ENCODE measurements around the gene KLHL29.

Gene KLHL29

GRCh38 chr2:23639406-23639982 is 254.5 kb downstream of the KLHL29 start:
- no peak for FAIRE-seq

- FAIRE-seq = no peak
Observed at GRCh38 chr2:23640711-23641110, 255.7 kb downstream of the KLHL29 start.

- FAIRE-seq = no peak
Observed at GRCh38 chr2:23642516-23642915, 257.5 kb downstream of the KLHL29 start.

GRCh38 chr2:23645230-23645808 is 260.3 kb downstream of the KLHL29 start:
- FAIRE-seq = no peak

GRCh38 chr2:23647563-23647962 is 262.6 kb downstream of the KLHL29 start:
- FAIRE-seq = no peak

- no peak for FAIRE-seq
Observed at GRCh38 chr2:23649303-23649702, 264.3 kb downstream of the KLHL29 start.

- FAIRE-seq = no peak
Observed at GRCh38 chr2:23649819-23650218, 264.8 kb downstream of the KLHL29 start.

GRCh38 chr2:23651187-23652080 is 266.5 kb downstream of the KLHL29 start:
- no peak for FAIRE-seq

- no peak for FAIRE-seq
Observed at GRCh38 chr2:23653326-23653725, 268.3 kb downstream of the KLHL29 start.

- FAIRE-seq = no peak
Observed at GRCh38 chr2:23654756-23655155, 269.8 kb downstream of the KLHL29 start.

GRCh38 chr2:23655934-23656596 is 271.1 kb downstream of the KLHL29 start:
- no peak for FAIRE-seq

GRCh38 chr2:23656597-23656973 is 271.6 kb downstream of the KLHL29 start:
- no peak for FAIRE-seq

- no peak for FAIRE-seq
Observed at GRCh38 chr2:23657371-23657770, 272.4 kb downstream of the KLHL29 start.

- no peak for FAIRE-seq
Observed at GRCh38 chr2:23657934-23658333, 273.0 kb downstream of the KLHL29 start.

- FAIRE-seq = no peak
Observed at GRCh38 chr2:23658466-23658942, 273.5 kb downstream of the KLHL29 start.

- FAIRE-seq = no peak
Observed at GRCh38 chr2:23659328-23659727, 274.3 kb downstream of the KLHL29 start.

- FAIRE-seq = no peak
Observed at GRCh38 chr2:23659773-23660172, 274.8 kb downstream of the KLHL29 start.

- FAIRE-seq = no peak
Observed at GRCh38 chr2:23660237-23660636, 275.3 kb downstream of the KLHL29 start.

- no peak for FAIRE-seq
Observed at GRCh38 chr2:23661276-23662050, 276.5 kb downstream of the KLHL29 start.

GRCh38 chr2:23662466-23662865 is 277.5 kb downstream of the KLHL29 start:
- no peak for FAIRE-seq

GRCh38 chr2:23662941-23663920 is 278.3 kb downstream of the KLHL29 start:
- FAIRE-seq = no peak

Data from colon (tissue), 2 donors.